Stomach (tissue), 9 donors: ENCODE data around the gene P2RX6. TPM values are rescaled to one million over a fixed set of nuclear protein-coding genes. Genes with fewer than 3 reads are reported as not detected.

ENCODE experiments used
- DNase-seq, 2 donors: peaks; one replicate each; pipeline versions ENCODE4 v3.0.0 to v3.0.0-alpha.2; 2013 to 2019
- H3K27ac ChIP-seq, 5 donors: fragments of 200-600 bp in 4 of 5; sonication (generic) in 4 of 5; one replicate each; pipeline ENCODE4 v1.5.1; 2013 to 2019; ENCODE audit warnings: mild to moderate bottlenecking in 1 of 5, moderate library complexity in 1 of 5
- H3K27me3 ChIP-seq, 3 donors: fragments of 200-600 bp; sonication (generic); one replicate each; pipeline ENCODE4 v1.5.1; 2017 to 2019; ENCODE audit warnings: mixed run types in 1 of 3
- H3K36me3 ChIP-seq, 4 donors: fragments of 200-600 bp; sonication (generic); 1 replicate in 3 of 4; 2 replicates in 1 of 4; pipeline ENCODE4 v1.5.1; 2016 to 2019
- H3K4me1 ChIP-seq, 4 donors: fragments of 200-600 bp; sonication (generic); one replicate each; pipeline ENCODE4 v1.5.1; 2016 to 2019
- H3K4me3 ChIP-seq, 4 donors: fragments of 200-600 bp; sonication (generic) in 3 of 4; one replicate each; pipeline ENCODE4 v1.5.1; 2016 to 2019; ENCODE audit warnings: mild to moderate bottlenecking in 1 of 4
- H3K9me3 ChIP-seq, 4 donors: fragments of 200-600 bp; sonication (generic); one replicate each; pipeline ENCODE4 v1.5.1; 2016 to 2019
- CTCF ChIP-seq, 7 experiments: fragments of 450-650 bp in 4 of 7; fragments of 200-600 bp in 3 of 7; sonication (generic) in 3 of 7; IDR thresholded peaks; one replicate each; pipeline ENCODE4 v1.5.1; 2016 to 2019; ENCODE audit warnings: antibody characterized with exemption in 7 of 7, control low read depth in 2 of 7, mild to moderate bottlenecking in 1 of 7
- EP300 ChIP-seq: sonication (generic); formaldehyde crosslinking; IDR thresholded peaks from one replicate; pipeline ENCODE4 v1.6.1; 2017; ENCODE audit warnings: antibody characterized with exemption
- POLR2A ChIP-seq, 4 donors: fragments of 450-650 bp; IDR thresholded peaks; one replicate each; pipeline ENCODE4 v1.6.1; 2016; ENCODE audit warnings: antibody characterized with exemption in 4 of 4, control low read depth in 2 of 4, mild to moderate bottlenecking in 1 of 4, moderate library complexity in 1 of 4
- POLR2AphosphoS5 ChIP-seq, 3 donors: sonication (generic); formaldehyde crosslinking; IDR thresholded peaks; one replicate each; pipeline ENCODE4 v1.6.1; 2016; ENCODE audit warnings: antibody characterized with exemption in 3 of 3
- WGBS, 5 donors: extraction: QIAGEN DNeasy Blood & Tissue Kit in 3 of 5; methylation state at CpG; one replicate each; pipeline versions ENCODE4 v1.1.5 to v1.1.7; 2013 to 2018; 5-methylcytosine and 5-hydroxymethylcytosine counted together
- intact Hi-C: fragments of 100-400 bp; cut with DNase I; formaldehyde crosslinking; loops from one replicate; pipeline ENCODE4 v1.15.1; 2023; ENCODE audit warnings: low total_unique reads
- polyA plus RNA-seq, 3 donors: library from polyadenylated mRNA; stranded (reverse); fragments of 200-250 nt; gene quantifications; one replicate each; pipeline ENCODE4 v1.2.3, GENCODE V29; 2013
- total RNA-seq, 5 donors: library from RNA; depleted of rRNA; stranded (reverse); fragments of >200 nt; gene quantifications; one replicate each; pipeline versions ENCODE4 v1.1.0 to v1.2.3, GENCODE V29; 2014 to 2016
- donor health status: healthy with polysubstance abuse.
- donor health status: Bipolar disorder and iron deficiency.
- donor health status: healthy.

The P2RX6 gene
- total and polyA plus RNA-seq, 8 donors, result 0.10 to 0.55 (median 0.31) TPM; not detected in 5

DNA sequence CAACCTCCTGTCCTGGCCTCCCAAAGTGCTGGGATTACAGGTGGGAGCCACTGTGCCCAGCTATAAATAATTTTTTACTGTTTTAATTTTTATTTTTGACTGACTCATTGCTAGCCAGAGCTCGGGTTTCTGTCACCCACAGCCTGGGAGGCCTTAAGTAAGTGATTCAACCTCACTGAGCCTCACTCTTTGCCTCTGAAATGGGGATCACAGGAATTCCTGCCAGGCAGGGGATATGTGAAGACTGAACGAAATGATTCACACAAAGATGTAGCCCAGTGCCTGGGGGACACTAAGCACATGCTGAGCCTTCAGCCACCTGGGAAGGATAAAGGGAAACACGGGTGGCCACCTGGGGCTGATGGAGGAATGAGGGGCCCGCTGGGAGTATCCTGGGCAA, 27.0 kb downstream of the P2RX6 start:
- H3K4me3 ChIP-seq, result no peak overlapping the region
- peaks cover 9 to 34% (median 19%) of the 10 kb centered on the region in 4 donors for H3K4me1 ChIP-seq
- TF ChIP-seq EP300 (no peak), CTCF (IDR thresholded peaks at IDR 0.05) (no peak), POLR2A (IDR thresholded peaks at IDR 0.05) (no peak), POLR2AphosphoS5 (IDR thresholded peaks at IDR 0.05) (no peak)
- intact Hi-C loops, result no loop called here
- H3K36me3 ChIP-seq, result no peaks in the 10 kb centered on the region
- H3K27me3 ChIP-seq, result peaks cover 0 to 19% (median 5%) of the 10 kb centered on the region in 3 donors
- WGBS, 5 donors, result 77 to 79% (median 77%) methylated on average over 4 of the region's 4 CpGs
- no peak for DNase-seq
- no peaks in the 10 kb centered on the region for H3K9me3 ChIP-seq
- no peak overlapping the region for H3K27ac ChIP-seq

DNA sequence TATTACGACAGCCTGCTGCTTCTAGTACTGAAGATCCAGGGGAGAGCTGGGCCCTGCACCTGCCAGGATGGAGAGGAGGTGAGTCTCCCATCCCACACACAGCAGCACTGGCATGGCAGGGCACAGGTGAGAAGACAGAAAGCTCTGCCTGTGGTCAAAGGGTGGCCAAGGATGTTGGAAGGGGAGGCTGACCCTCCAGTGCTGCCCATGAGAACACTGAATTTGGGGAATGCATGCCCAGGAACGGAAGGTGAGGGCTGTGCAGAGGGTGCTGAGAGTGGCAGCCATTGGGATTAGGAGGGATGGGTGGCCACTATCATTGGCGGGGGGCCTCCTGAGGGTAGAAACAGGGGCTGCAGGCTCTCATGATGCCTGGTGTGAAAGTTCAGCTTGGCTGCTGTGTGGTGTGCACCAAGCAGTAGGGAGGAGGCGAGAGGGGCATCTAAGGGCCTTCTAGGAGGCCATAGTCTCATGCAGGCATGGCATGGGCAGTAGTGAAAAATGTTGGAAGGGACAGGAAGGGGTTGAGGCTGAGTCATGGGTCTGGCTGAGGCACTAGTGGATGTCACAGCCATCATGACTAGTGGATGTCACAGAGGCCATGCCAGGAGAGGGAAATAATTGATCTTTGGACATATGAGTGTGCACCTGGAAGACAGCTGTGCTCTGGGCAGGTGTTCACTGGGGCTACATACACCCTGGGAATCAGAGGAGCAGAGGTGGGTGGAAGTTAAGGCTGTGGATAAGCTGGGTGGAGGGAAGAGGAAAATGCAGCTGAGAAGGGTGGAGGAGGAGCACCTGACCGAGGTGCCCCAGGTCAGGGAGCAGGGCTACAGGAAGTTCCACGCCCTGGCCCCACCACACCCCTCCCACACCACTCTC, 28.3 kb downstream of the P2RX6 start:
- no peak for TF ChIP-seq POLR2AphosphoS5 (IDR thresholded peaks at IDR 0.05)
- TF ChIP-seq EP300, result no peak
- TF ChIP-seq POLR2A (IDR thresholded peaks at IDR 0.05), result no peak
- no peak for TF ChIP-seq CTCF (IDR thresholded peaks at IDR 0.05)
- Histone ChIP-seq H3K27ac (no peak overlapping the region), H3K4me1 (peaks cover 9 to 29% (median 16%) of the 10 kb centered on the region in 4 donors), H3K27me3 (peaks cover 0 to 19% (median 5%) of the 10 kb centered on the region in 3 donors), H3K4me3 (no peak overlapping the region), H3K36me3 (no peaks in the 10 kb centered on the region), H3K9me3 (no peaks in the 10 kb centered on the region)
- 74 to 85% (median 80%) methylated on average over 6 of the region's 6 CpGs for WGBS, 5 donors
- intact Hi-C loops, result no loop called here
- DNase-seq, result no peak

GRCh38 chr22:21043860-21044535, 29.0 kb downstream of the P2RX6 start:
- 82 to 90% (median 88%) methylated on average over 13 to 15 of the region's 15 CpGs for WGBS, 5 donors
- intact Hi-C loops, result no loop called here
- no peak for DNase-seq
- no peak for TF ChIP-seq CTCF (IDR thresholded peaks at IDR 0.05)
- TF ChIP-seq POLR2AphosphoS5 (IDR thresholded peaks at IDR 0.05), result no peak
- TF ChIP-seq POLR2A (IDR thresholded peaks at IDR 0.05), result no peak
- TF ChIP-seq EP300, result no peak
- peaks cover 0 to 19% (median 5%) of the 10 kb centered on the region in 3 donors for H3K27me3 ChIP-seq
- peak overlapping the region in 1 of 4 donors; percentile 32 for H3K4me3 ChIP-seq
- no peaks in the 10 kb centered on the region for H3K9me3 ChIP-seq
- H3K36me3 ChIP-seq, result no peaks in the 10 kb centered on the region
- H3K27ac ChIP-seq, result peak overlapping the region in 1 of 5 donors; percentile 52
- H3K4me1 ChIP-seq, result peaks cover 9 to 29% (median 16%) of the 10 kb centered on the region in 4 donors

- peaks cover 0 to 19% (median 5%) of the 10 kb centered on the region in 3 donors for H3K27me3 ChIP-seq
- H3K9me3 ChIP-seq, result no peaks in the 10 kb centered on the region
- no peak for DNase-seq
- no peaks in the 10 kb centered on the region for H3K36me3 ChIP-seq
- H3K4me1 ChIP-seq, result peaks cover 9 to 29% (median 16%) of the 10 kb centered on the region in 4 donors
- no peak for TF ChIP-seq EP300
- no peak for TF ChIP-seq POLR2A (IDR thresholded peaks at IDR 0.05)
- no peak for TF ChIP-seq POLR2AphosphoS5 (IDR thresholded peaks at IDR 0.05)
- no peak for TF ChIP-seq CTCF (IDR thresholded peaks at IDR 0.05)
- intact Hi-C loops, result no loop called here
- 7 to 25% (median 21%) methylated on average over 14 to 15 of the region's 15 CpGs for WGBS, 5 donors
- peak overlapping the region; percentile 32 to 51 (median 46) for H3K4me3 ChIP-seq
- H3K27ac ChIP-seq, result peak overlapping the region in 1 of 5 donors; percentile 52
Observed at GRCh38 chr22:21044931-21045584, 30.1 kb downstream of the P2RX6 start.
